H1 (cell line): ENCODE data around the gene MMP20. TPM values are rescaled to one million over a fixed set of nuclear protein-coding genes. Genes with fewer than 3 reads are reported as not detected.

Experiments used
- CTCF ChIA-PET: fragments of 300-600 bp; sonication (Branson Sonifier 250); formaldehyde crosslinking; loops from one replicate; lab custom pipeline; 2021; ENCODE audit not compliant: partially characterized antibody; lab: Charles Lee
- POLR2A ChIA-PET: fragments of 300-600 bp; sonication (Branson Sonifier 250); formaldehyde crosslinking; loops from one replicate; lab custom pipeline; 2021; ENCODE audit warnings: inconsistent platforms; ENCODE audit not compliant: partially characterized antibody; lab: Charles Lee
- DNase-seq, 2 experiments: peaks; one replicate each; pipeline versions ENCODE4 v3.0.0 to v3.0.0-alpha.2; 2010 to 2022; ENCODE audit warnings: low spot score in 2 of 2, low read depth in 1 of 2, mixed read lengths in 1 of 2
- FAIRE-seq: peaks from 2 replicates; lab custom pipeline; 2011; peaks lifted over from hg19 to GRCh38; lab: Jason Lieb, UNC
- H2AFZ ChIP-seq: 2 replicates; pipeline ENCODE4 v1.8.1; 2012; ENCODE audit warnings: low read length, inconsistent platforms
- H2AK5ac ChIP-seq: 2 replicates; pipeline ENCODE4 v1.6.1; 2013; ENCODE audit warnings: low read depth, low read length
- H2BK120ac ChIP-seq: replicated peaks from 2 replicates; pipeline ENCODE3; 2013; ENCODE audit warnings: low read depth, low read length, inconsistent platforms
- H2BK12ac ChIP-seq: 2 replicates; pipeline ENCODE4 v1.6.1; 2013; ENCODE audit warnings: low read depth, low read length
- H2BK15ac ChIP-seq: 2 replicates; pipeline ENCODE4 v1.6.1; 2013; ENCODE audit warnings: low read length
- H2BK20ac ChIP-seq: 2 replicates; pipeline ENCODE4 v1.6.1; 2013; ENCODE audit warnings: low read length
- H2BK5ac ChIP-seq: 2 replicates; pipeline ENCODE4 v1.6.1; 2013; ENCODE audit warnings: low read depth, low read length
- H3K14ac ChIP-seq: 2 replicates; pipeline ENCODE4 v1.6.1; 2013; ENCODE audit warnings: inconsistent platforms; ENCODE audit not compliant: insufficient read length
- H3K18ac ChIP-seq: 2 replicates; pipeline ENCODE4 v1.6.1; 2013; ENCODE audit warnings: low read length; ENCODE audit errors: extremely low read depth
- H3K23ac ChIP-seq: 2 replicates; pipeline ENCODE4 v1.6.1; 2013; ENCODE audit warnings: inconsistent platforms; ENCODE audit not compliant: insufficient read length
- H3K23me2 ChIP-seq: 2 replicates; pipeline ENCODE4 v1.6.1; 2013; ENCODE audit warnings: low read depth, low read length
- H3K27ac ChIP-seq: 2 replicates; pipeline ENCODE4 v1.6.1; 2011; ENCODE audit warnings: low read depth, low read length, inconsistent platforms
- H3K27me3 ChIP-seq, 4 experiments: replicated peaks in 1 of 4; 1 replicate in 1 of 4; 2 replicates in 3 of 4; pipeline versions ENCODE4 v1.6.1 to v1.8.1; 2011 to 2013; ENCODE audit warnings: low read length in 3 of 4, mild to moderate bottlenecking in 3 of 4, inconsistent platforms in 2 of 4, mixed read lengths in 2 of 4, moderate library complexity in 1 of 4; ENCODE audit not compliant: control insufficient read depth in 3 of 4, insufficient read depth in 3 of 4; ENCODE audit errors: extremely low read depth in 1 of 4
- H3K36me3 ChIP-seq, 4 experiments: 2 replicates each; pipeline versions ENCODE4 v1.6.1 to v1.8.1; 2011 to 2013; ENCODE audit warnings: mild to moderate bottlenecking in 4 of 4, low read length in 3 of 4, moderate library complexity in 2 of 4, control low read depth in 1 of 4, inconsistent platforms in 1 of 4; ENCODE audit not compliant: insufficient read depth in 4 of 4, control insufficient read depth in 2 of 4
- H3K4ac ChIP-seq: replicated peaks from 2 replicates; pipeline ENCODE3; 2013; ENCODE audit warnings: low read length, low read depth, mixed read lengths, inconsistent platforms; ENCODE audit not compliant: insufficient read length
- H3K4me1 ChIP-seq, 4 experiments: replicated peaks in 1 of 4; 1 replicate in 1 of 4; 2 replicates in 3 of 4; pipeline versions ENCODE4 v1.6.1 to v1.8.1; 2011 to 2013; ENCODE audit warnings: low read length in 3 of 4, inconsistent platforms in 2 of 4, mixed read lengths in 1 of 4; ENCODE audit not compliant: insufficient read depth in 4 of 4, control insufficient read depth in 3 of 4
- H3K4me2 ChIP-seq, 2 experiments: 2 replicates each; pipeline versions ENCODE4 v1.6.1 to v1.8.1; 2011 to 2013; ENCODE audit warnings: low read depth in 2 of 2, low read length in 2 of 2, control low read depth in 1 of 2, inconsistent platforms in 1 of 2, mild to moderate bottlenecking in 1 of 2; ENCODE audit not compliant: insufficient read depth in 1 of 2
- H3K4me3 ChIP-seq, 4 experiments: fragments of 200-600, 300-600 bp in 1 of 4; sonication (generic), shearing (Covaris generic), sonication (Bioruptor Twin) in 1 of 4; 2 replicates each; pipeline versions ENCODE4 v1.5.1 to v1.8.1; 2011 to 2016; ENCODE audit warnings: low read length in 4 of 4, low read depth in 3 of 4, control low read depth in 2 of 4, inconsistent platforms in 2 of 4, mild to moderate bottlenecking in 2 of 4, mixed read lengths in 1 of 4, moderate library complexity in 1 of 4; ENCODE audit not compliant: insufficient read depth in 2 of 4; ENCODE audit errors: extremely low read depth in 1 of 4
- H3K56ac ChIP-seq: replicated peaks from 2 replicates; pipeline ENCODE3; 2013; ENCODE audit warnings: low read depth, mild to moderate bottlenecking, mixed read lengths, low read length, inconsistent platforms; ENCODE audit not compliant: insufficient read length
- H3K79me1 ChIP-seq: 2 replicates; pipeline ENCODE4 v1.6.1; 2013; ENCODE audit warnings: low read depth, low read length, control low read depth
- H3K79me2 ChIP-seq, 2 experiments: 2 replicates each; pipeline versions ENCODE4 v1.6.1 to v1.8.1; 2012 to 2013; ENCODE audit warnings: low read length in 2 of 2, mild to moderate bottlenecking in 2 of 2, inconsistent platforms in 1 of 2; ENCODE audit not compliant: insufficient read depth in 2 of 2, control insufficient read depth in 1 of 2
- H3K9ac ChIP-seq, 4 experiments: replicated peaks in 1 of 4; 1 replicate in 1 of 4; 2 replicates in 3 of 4; pipeline versions ENCODE4 v1.6.1 to v1.8.1; 2011 to 2013; ENCODE audit warnings: low read depth in 3 of 4, low read length in 3 of 4, control low read depth in 2 of 4, mild to moderate bottlenecking in 2 of 4, moderate library complexity in 2 of 4, inconsistent platforms in 1 of 4; ENCODE audit errors: extremely low read depth in 1 of 4
- H3K9me3 ChIP-seq, 2 experiments: 2 replicates each; pipeline versions ENCODE4 v1.6.1 to v1.8.1; 2012 to 2013; ENCODE audit warnings: mild to moderate bottlenecking in 2 of 2, moderate library complexity in 2 of 2, control low read depth in 1 of 2, inconsistent platforms in 1 of 2, low read depth in 1 of 2, low read length in 1 of 2, mixed read lengths in 1 of 2; ENCODE audit not compliant: insufficient read depth in 2 of 2
- H4K20me1 ChIP-seq, 2 experiments: replicated peaks in 1 of 2; 2 replicates each; pipeline versions ENCODE3 to v1.8.1; 2011 to 2013; ENCODE audit warnings: inconsistent platforms in 2 of 2, low read length in 2 of 2, mild to moderate bottlenecking in 1 of 2; ENCODE audit not compliant: insufficient read depth in 2 of 2, control insufficient read depth in 1 of 2
- H4K5ac ChIP-seq: 2 replicates; pipeline ENCODE4 v1.6.1; 2013; ENCODE audit warnings: low read length, low read depth, mixed read lengths, inconsistent platforms; ENCODE audit not compliant: insufficient read length
- H4K8ac ChIP-seq: 2 replicates; pipeline ENCODE4 v1.8.0; 2013; ENCODE audit warnings: mild to moderate bottlenecking, moderate library complexity, low read length, inconsistent platforms; ENCODE audit not compliant: insufficient read depth; ENCODE audit errors: extremely low read depth
- H4K91ac ChIP-seq: replicated peaks from 2 replicates; pipeline ENCODE3; 2013; ENCODE audit warnings: low read length, mixed read lengths, inconsistent platforms; ENCODE audit not compliant: insufficient read length
- ATF2 ChIP-seq: IDR thresholded peaks from 2 replicates; pipeline ENCODE4 v1.6.1; 2012; ENCODE audit warnings: low read length, inconsistent platforms
- CEBPB ChIP-seq: IDR thresholded peaks from 2 replicates; pipeline ENCODE4 v1.6.1; 2012; ENCODE audit warnings: low read depth, low read length
- CREB1 ChIP-seq: IDR thresholded peaks from 2 replicates; pipeline ENCODE4 v1.6.1; 2012; ENCODE audit warnings: inconsistent platforms
- CTBP2 ChIP-seq: IDR thresholded peaks from 2 replicates; pipeline ENCODE4 v1.7.0; 2011; ENCODE audit warnings: borderline replicate concordance, mild to moderate bottlenecking, moderate library complexity, mixed read lengths, low read length; ENCODE audit not compliant: insufficient read depth, insufficient read length
- EGR1 ChIP-seq: IDR thresholded peaks from 2 replicates; pipeline ENCODE4 v1.6.1; 2011; ENCODE audit warnings: low read depth, low read length, borderline replicate concordance
- HDAC6 ChIP-seq: IDR thresholded peaks from one replicate; pipeline ENCODE4 v1.7.1; 2012; ENCODE audit warnings: low read depth, mild to moderate bottlenecking, inconsistent platforms, low read length, moderate library complexity
- JUND ChIP-seq: IDR thresholded peaks from 2 replicates; pipeline ENCODE4 v1.6.1; 2011; ENCODE audit warnings: mild to moderate bottlenecking, improper control_type of control experiment, low read length
- KDM1A ChIP-seq: fragments of 200-600, 300-600 bp; sonication (generic); IDR thresholded peaks from 2 replicates; pipeline ENCODE4 v1.7.1; 2016; ENCODE audit warnings: mild to moderate bottlenecking, low read length, borderline replicate concordance
- KDM4A ChIP-seq: IDR thresholded peaks from one replicate; pipeline ENCODE4 v1.7.1; 2012; ENCODE audit warnings: low read depth, mild to moderate bottlenecking, moderate library complexity, low read length, inconsistent platforms; ENCODE audit not compliant: severe bottlenecking
- POLR2AphosphoS5 ChIP-seq: IDR thresholded peaks from 2 replicates; pipeline ENCODE4 v1.6.1; 2011; ENCODE audit warnings: low read depth, low read length
- RBBP5 ChIP-seq: IDR thresholded peaks from 2 replicates; pipeline ENCODE4 v1.7.1; 2012; ENCODE audit warnings: low read depth, mild to moderate bottlenecking, inconsistent platforms, low read length, moderate library complexity, borderline replicate concordance
- SP2 ChIP-seq: IDR thresholded peaks from 2 replicates; pipeline ENCODE4 v1.6.1; 2012; ENCODE audit warnings: mild to moderate bottlenecking, low read length, inconsistent platforms
- TAF7 ChIP-seq: optimal IDR thresholded peaks from 2 replicates; pipeline ENCODE3; 2011; ENCODE audit warnings: low read depth, mild to moderate bottlenecking, inconsistent platforms, low read length, moderate library complexity, borderline replicate concordance
- YY1 ChIP-seq: IDR thresholded peaks from 2 replicates; pipeline ENCODE4 v1.6.1; 2011; ENCODE audit warnings: low read depth, mild to moderate bottlenecking, low read length
- WGBS, 2 experiments: shearing (Covaris generic) in 1 of 2; methylation state at CpG; one replicate each; pipeline versions ENCODE4 v1.1.6 to v1.1.7; 2013 to 2015; ENCODE audit warnings: low lambda C conversion rate in 2 of 2, mixed read lengths in 2 of 2, inconsistent platforms in 1 of 2, low coverage in 1 of 2, missing lambda C conversion rate in 1 of 2; ENCODE audit not compliant: insufficient replicate concordance in 2 of 2, insufficient coverage in 1 of 2, insufficient read length in 1 of 2; ENCODE audit errors: extremely low coverage in 1 of 2, missing lambda C conversion rate in 1 of 2; 5-methylcytosine and 5-hydroxymethylcytosine counted together
- polyA plus RNA-seq, 7 experiments: library from polyadenylated mRNA; depleted of rRNA in 3 of 7; stranded (reverse) in 5 of 7; unstranded in 2 of 7; fragments of >200 nt in 5 of 7; fragments of 200-250 nt in 2 of 7; gene quantifications; 1 replicate in 5 of 7; 2 replicates in 1 of 7; 4 replicates in 1 of 7; pipeline versions ENCODE4 v1.2.1 to v1.2.3, GENCODE V29; 2011 to 2013; ENCODE audit warnings: missing spikeins in 2 of 7, mixed read lengths in 2 of 7
- total RNA-seq: library from RNA; stranded (reverse); fragmentation: NEBNext Ultra II Directional; extraction: Animal tissue kit (Norgen Biotek cat#: 25700); gene quantifications from 2 replicates; pipeline ENCODE4 v1.2.1, GENCODE V29; 2021

MMP20 gene
- total and polyA plus RNA-seq, 2 of the 8 experiments (the other 6 are each of a cell fraction or from before 2014, with no cell fraction given) = not detected

- Histone ChIP-seq H3K4me3 (no peak overlapping the region), H2BK20ac (no peak overlapping the region), H3K4me1 (no peaks in the 10 kb centered on the region)
- TF ChIP-seq SP2 = no peak
- TF ChIP-seq CTBP2 = no peak
- TF ChIP-seq POLR2AphosphoS5 = no peak
- no peak for TF ChIP-seq EGR1
- TF ChIP-seq KDM4A = no peak
- no peak for TF ChIP-seq YY1
- TF ChIP-seq HDAC6 = no peak
- TF ChIP-seq CREB1 = no peak
- no peak for TF ChIP-seq KDM1A
- TF ChIP-seq RBBP5 = no peak
- TF ChIP-seq ATF2 = no peak
- TF ChIP-seq CEBPB = no peak
- no peak for TF ChIP-seq JUND
- TF ChIP-seq TAF7 = no peak
Observed at GRCh38 chr11:102587722-102588121, 37.4 kb downstream of the MMP20 start.

More at GRCh38 chr11:102587722-102588121, 37.4 kb downstream of the MMP20 start:
- no peaks in the 10 kb centered on the region for H3K79me2 ChIP-seq
- no peak overlapping the region for H3K4ac ChIP-seq
- H3K4me2 ChIP-seq = no peak overlapping the region
- no peaks in the 10 kb centered on the region for H4K20me1 ChIP-seq
- no peak overlapping the region for H3K27ac ChIP-seq
- H4K91ac ChIP-seq = no peak overlapping the region
- H2AK5ac ChIP-seq = no peak overlapping the region
- H2BK5ac ChIP-seq = no peak overlapping the region
- no peak overlapping the region for H2BK120ac ChIP-seq
- H3K23me2 ChIP-seq = no peaks in the 10 kb centered on the region
- no peaks in the 10 kb centered on the region for H3K36me3 ChIP-seq
- DNase-seq = no peak
- WGBS, 2 experiments = 81% methylated on average over 1 of the region's 1 CpG; no CpG with 5 or more reads in 1 of the 2 experiments
- H3K18ac ChIP-seq = no peak overlapping the region
- H2BK12ac ChIP-seq = no peak overlapping the region
- no peak overlapping the region for H2AFZ ChIP-seq
- H3K14ac ChIP-seq = no peak overlapping the region
- no peak overlapping the region for H4K8ac ChIP-seq
- no peak overlapping the region for H2BK15ac ChIP-seq
- no peaks in the 10 kb centered on the region for H3K27me3 ChIP-seq
- ChIA-PET POLR2A (no interaction called here), CTCF (no interaction called here)
- no peak overlapping the region for H4K5ac ChIP-seq
- H3K9me3 ChIP-seq = no peaks in the 10 kb centered on the region
- H3K79me1 ChIP-seq = no peaks in the 10 kb centered on the region
- H3K9ac ChIP-seq = no peak overlapping the region
- no peak overlapping the region for H3K56ac ChIP-seq
- no peak for FAIRE-seq
- H3K23ac ChIP-seq = no peak overlapping the region
